Activated CD8-positive, alpha-beta memory T cell treated with anti-CD3 and anti-CD28 coated beads for 36 hours (primary cell): ENCODE results near the gene IFNA21. TPM values are rescaled to one million over a fixed set of nuclear protein-coding genes. Genes with fewer than 3 reads are reported as not detected.
"Not testable (repeated sequence)": the region's sequence is repeated elsewhere in the genome, so short reads cannot be mapped to it uniquely, and the experiment has no call there.

ENCODE experiments used
- CTCF ChIA-PET: fragments of 350-600 bp; sonication (Branson Sonifier 250); formaldehyde crosslinking; loops from one replicate; lab custom pipeline; 2021; ENCODE audit warnings: antibody characterized with exemption; lab: Charles Lee
- POLR2A ChIA-PET: fragments of 350-600 bp; sonication (Branson Sonifier 250); formaldehyde crosslinking; loops from one replicate; lab custom pipeline; 2021; ENCODE audit warnings: antibody characterized with exemption; lab: Charles Lee
- total RNA-seq, 2 experiments: library from RNA; stranded (reverse); gene quantifications; one replicate each; pipeline ENCODE4 v1.2.3, GENCODE V29; 2021

The IFNA21 gene
- total RNA-seq, 2 experiments from 2014 or later: not detected

- ChIA-PET CTCF (no interaction called here), POLR2A (no interaction called here)
Observed at GRCh38 chr9:21153336-21154017, 13.0 kb downstream of the IFNA21 start.

GRCh38 chr9:21144603-21145002, 21.9 kb downstream of the IFNA21 start:
- ChIA-PET POLR2A (no interaction called here), CTCF (no interaction called here)

GRCh38 chr9:21141427-21141882, 25.0 kb downstream of the IFNA21 start, which contains the start of gene IFNW1:
Gene IFNW1, minus strand, starts transcription at chr9:21141832. Its CDS starts 262 bp downstream, at chr9:21141570.
- ChIA-PET POLR2A (no interaction called here), CTCF (no interaction called here)

GRCh38 chr9:21137020-21137419, 29.4 kb downstream of the IFNA21 start:
- CTCF ChIA-PET: no interaction called here
- POLR2A ChIA-PET: no interaction called here

- ChIA-PET CTCF (no interaction called here), POLR2A (no interaction called here)
Observed at GRCh38 chr9:21135736-21136135, 30.7 kb downstream of the IFNA21 start.

- CTCF ChIA-PET, POLR2A ChIA-PET: not testable (repeated sequence)
Observed at GRCh38 chr9:21128186-21128585, 38.3 kb downstream of the IFNA21 start.

GRCh38 chr9:21121595-21122251, 44.7 kb downstream of the IFNA21 start:
- POLR2A ChIA-PET: no interaction called here
- CTCF ChIA-PET: interaction anchor here (0.6 kb wide), 1 partner anchor 664 kb away, joined by 5 read pairs; no protein-coding TSS in a partner anchor

- CTCF ChIA-PET: no interaction called here
- POLR2A ChIA-PET: no interaction called here
Observed at GRCh38 chr9:21121079-21121478, 45.4 kb downstream of the IFNA21 start.

GRCh38 chr9:21119093-21119770, 47.2 kb downstream of the IFNA21 start:
- CTCF ChIA-PET: no interaction called here
- POLR2A ChIA-PET: no interaction called here

Other genes with a start within 250 kb of the IFNA21 start
- 1 to 10 TPM; 4.3 to 4.6 TPM for gene HACD4, start 135.0 kb downstream of the IFNA21 start, total RNA-seq
- gene IFNB1, start 88.7 kb downstream of the IFNA21 start, total RNA-seq: under 1 TPM in 1 of 2 experiments, not detected in 1; 0.36 TPM
- gene IFNW1, start 24.8 kb downstream of the IFNA21 start, total RNA-seq: not detected
- not detected for gene IFNA4, start 20.9 kb upstream of the IFNA21 start, total RNA-seq
- gene IFNA7, start 35.5 kb upstream of the IFNA21 start, total RNA-seq: not detected
- not detected for gene IFNA10, start 40.5 kb upstream of the IFNA21 start, total RNA-seq
- not detected for gene IFNA16, start 50.7 kb upstream of the IFNA21 start, total RNA-seq
- not detected for gene IFNA17, start 61.6 kb upstream of the IFNA21 start, total RNA-seq
- gene IFNA14, start 73.3 kb upstream of the IFNA21 start, total RNA-seq: not detected
- gene IFNA5, start 138.7 kb upstream of the IFNA21 start, total RNA-seq: not detected
- 10 to 100 TPM; 13.2 to 14.2 TPM for gene KLHL9, start 168.7 kb upstream of the IFNA21 start, total RNA-seq
- not detected for gene IFNA6, start 184.2 kb upstream of the IFNA21 start, total RNA-seq
- gene IFNA13, start 201.4 kb upstream of the IFNA21 start, total RNA-seq: not detected
- gene IFNA2, start 218.7 kb upstream of the IFNA21 start, total RNA-seq: not detected
- gene IFNA8, start 242.5 kb upstream of the IFNA21 start, total RNA-seq: not detected